Measurements from ENCODE around the gene PLCG2. TPM values are rescaled to one million over a fixed set of nuclear protein-coding genes. Genes with fewer than 3 reads are reported as not detected.
"Not testable (repeated sequence)": the region's sequence is repeated elsewhere in the genome, so short reads cannot be mapped to it uniquely, and the experiment has no call there.

The PLCG2 gene
- total RNA-seq, 1 donor from 2014 or later, result 1.7 TPM

GRCh38 chr16:81740169-81740568 is 38.9 kb upstream of the PLCG2 start:
- H3K4me3 Mint-ChIP-seq, result no peak overlapping the region
- no peaks in the 10 kb centered on the region for H3K36me3 Mint-ChIP-seq (ENCODE audit: low read depth)
- H3K9me3 Mint-ChIP-seq, result no peaks in the 10 kb centered on the region
- peaks cover 7% of the 10 kb centered on the region for H3K4me1 Mint-ChIP-seq
- DNase-seq (ENCODE audit: low read depth, low spot score), result no peak
- H3K27ac Mint-ChIP-seq (ENCODE audit: unreplicated experiment), result no peak overlapping the region
- H3K27me3 Mint-ChIP-seq (ENCODE audit: low read depth), result peaks cover 9% of the 10 kb centered on the region
- TF ChIP-seq, protein P1, sequence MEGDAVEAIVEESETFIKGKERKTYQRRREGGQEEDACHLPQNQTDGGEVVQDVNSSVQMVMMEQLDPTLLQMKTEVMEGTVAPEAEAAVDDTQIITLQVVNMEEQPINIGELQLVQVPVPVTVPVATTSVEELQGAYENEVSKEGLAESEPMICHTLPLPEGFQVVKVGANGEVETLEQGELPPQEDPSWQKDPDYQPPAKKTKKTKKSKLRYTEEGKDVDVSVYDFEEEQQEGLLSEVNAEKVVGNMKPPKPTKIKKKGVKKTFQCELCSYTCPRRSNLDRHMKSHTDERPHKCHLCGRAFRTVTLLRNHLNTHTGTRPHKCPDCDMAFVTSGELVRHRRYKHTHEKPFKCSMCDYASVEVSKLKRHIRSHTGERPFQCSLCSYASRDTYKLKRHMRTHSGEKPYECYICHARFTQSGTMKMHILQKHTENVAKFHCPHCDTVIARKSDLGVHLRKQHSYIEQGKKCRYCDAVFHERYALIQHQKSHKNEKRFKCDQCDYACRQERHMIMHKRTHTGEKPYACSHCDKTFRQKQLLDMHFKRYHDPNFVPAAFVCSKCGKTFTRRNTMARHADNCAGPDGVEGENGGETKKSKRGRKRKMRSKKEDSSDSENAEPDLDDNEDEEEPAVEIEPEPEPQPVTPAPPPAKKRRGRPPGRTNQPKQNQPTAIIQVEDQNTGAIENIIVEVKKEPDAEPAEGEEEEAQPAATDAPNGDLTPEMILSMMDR (conservative IDR thresholded peaks at IDR 0.05), result no peak

GRCh38 chr16:81741430-81741770 is 37.7 kb upstream of the PLCG2 start:
- peaks cover 16% of the 10 kb centered on the region for H3K4me1 Mint-ChIP-seq
- H3K36me3 Mint-ChIP-seq (ENCODE audit: low read depth); DNase-seq (ENCODE audit: low read depth, low spot score); H3K27ac Mint-ChIP-seq (ENCODE audit: unreplicated experiment); H3K9me3 Mint-ChIP-seq; H3K27me3 Mint-ChIP-seq (ENCODE audit: low read depth); H3K4me3 Mint-ChIP-seq: not testable (repeated sequence)

DNA sequence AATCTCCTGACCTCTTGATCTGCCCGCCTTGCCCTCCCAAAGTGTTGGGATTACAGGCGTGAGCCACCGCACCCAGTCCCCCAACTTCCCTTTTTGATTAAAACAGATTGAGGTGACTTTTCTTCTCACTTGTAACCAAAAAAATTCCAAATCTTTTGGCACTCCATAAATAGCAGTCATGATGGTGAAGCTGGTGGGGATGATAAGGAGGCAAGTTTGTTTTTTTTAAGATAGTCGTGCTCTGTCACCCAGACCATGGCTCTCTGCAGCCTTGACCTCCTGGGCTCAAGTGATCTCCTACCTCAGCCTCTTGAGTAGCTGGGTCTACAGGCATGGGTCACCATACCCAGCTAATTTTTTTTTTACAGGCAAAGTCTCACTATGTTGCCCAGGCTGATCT is 34.7 kb upstream of the PLCG2 start:
- no peak overlapping the region for H3K27ac Mint-ChIP-seq (ENCODE audit: unreplicated experiment)
- no peaks in the 10 kb centered on the region for H3K9me3 Mint-ChIP-seq
- H3K36me3 Mint-ChIP-seq (ENCODE audit: low read depth), result no peaks in the 10 kb centered on the region
- DNase-seq (ENCODE audit: low read depth, low spot score), result no peak
- H3K27me3 Mint-ChIP-seq (ENCODE audit: low read depth), result peaks cover 17% of the 10 kb centered on the region
- peaks cover 9% of the 10 kb centered on the region for H3K4me1 Mint-ChIP-seq
- TF ChIP-seq, protein P1 (conservative IDR thresholded peaks at IDR 0.05), result no peak
- H3K4me3 Mint-ChIP-seq, result no peak overlapping the region

GRCh38 chr16:81744911-81745310 is 34.2 kb upstream of the PLCG2 start:
- H3K4me3 Mint-ChIP-seq, result no peak overlapping the region
- H3K27me3 Mint-ChIP-seq (ENCODE audit: low read depth), result peaks cover 19% of the 10 kb centered on the region
- no peaks in the 10 kb centered on the region for H3K9me3 Mint-ChIP-seq
- no peaks in the 10 kb centered on the region for H3K36me3 Mint-ChIP-seq (ENCODE audit: low read depth)
- H3K27ac Mint-ChIP-seq (ENCODE audit: unreplicated experiment), result no peak overlapping the region
- TF ChIP-seq, protein P1 (conservative IDR thresholded peaks at IDR 0.05), result no peak
- no peak for DNase-seq (ENCODE audit: low read depth, low spot score)
- H3K4me1 Mint-ChIP-seq, result peaks cover 9% of the 10 kb centered on the region

DNA sequence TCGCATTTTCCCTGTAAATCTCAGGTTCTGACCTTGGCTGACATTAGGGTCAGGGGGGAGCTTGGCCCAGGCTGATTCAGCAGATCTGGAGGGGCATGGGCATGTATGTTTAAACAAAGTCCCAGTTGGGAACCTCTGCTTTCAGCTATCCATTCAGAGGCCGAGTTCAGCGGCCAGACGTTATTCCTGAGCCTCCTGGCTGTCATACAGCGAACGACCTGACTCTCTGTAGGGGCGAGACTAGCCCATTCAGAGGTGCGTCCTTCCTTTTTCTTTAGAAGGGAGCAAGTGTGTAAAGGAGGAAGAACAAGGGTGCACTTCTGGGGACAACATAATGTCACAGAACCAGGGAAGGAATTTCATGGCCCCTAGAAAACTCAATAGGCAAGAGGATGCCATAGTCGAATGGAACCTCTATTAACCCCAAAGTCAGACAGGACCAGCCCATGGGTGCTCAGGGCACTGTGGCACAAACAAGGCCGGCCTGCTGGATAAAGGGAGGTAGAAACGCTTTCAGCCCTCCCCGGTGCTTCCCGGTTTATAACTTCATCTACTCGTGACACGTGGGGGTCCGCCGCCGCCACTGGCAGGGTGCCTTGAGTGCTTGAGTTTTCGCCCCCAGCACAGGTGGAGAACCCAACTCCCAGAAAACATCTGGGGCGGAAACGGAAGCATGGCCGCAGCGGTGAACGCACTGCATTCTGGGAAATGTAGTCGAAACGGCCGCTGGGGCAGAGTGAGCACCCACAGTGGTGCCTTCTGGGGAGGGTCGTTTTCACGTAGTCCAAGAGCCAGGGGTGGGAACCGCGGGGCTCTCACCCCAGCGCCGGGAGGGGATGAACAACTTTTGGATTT is 33.2 kb upstream of the PLCG2 start:
- peak overlapping the region; percentile 65 for H3K4me3 Mint-ChIP-seq
- TF ChIP-seq, protein P1 (conservative IDR thresholded peaks at IDR 0.05), result no peak
- DNase-seq (ENCODE audit: low read depth, low spot score), result peak; percentile 58
- no peaks in the 10 kb centered on the region for H3K36me3 Mint-ChIP-seq (ENCODE audit: low read depth)
- peaks cover 9% of the 10 kb centered on the region for H3K4me1 Mint-ChIP-seq
- H3K27ac Mint-ChIP-seq (ENCODE audit: unreplicated experiment), result peak overlapping the region; percentile 68
- no peaks in the 10 kb centered on the region for H3K9me3 Mint-ChIP-seq
- peaks cover 20% of the 10 kb centered on the region for H3K27me3 Mint-ChIP-seq (ENCODE audit: low read depth)

DNA sequence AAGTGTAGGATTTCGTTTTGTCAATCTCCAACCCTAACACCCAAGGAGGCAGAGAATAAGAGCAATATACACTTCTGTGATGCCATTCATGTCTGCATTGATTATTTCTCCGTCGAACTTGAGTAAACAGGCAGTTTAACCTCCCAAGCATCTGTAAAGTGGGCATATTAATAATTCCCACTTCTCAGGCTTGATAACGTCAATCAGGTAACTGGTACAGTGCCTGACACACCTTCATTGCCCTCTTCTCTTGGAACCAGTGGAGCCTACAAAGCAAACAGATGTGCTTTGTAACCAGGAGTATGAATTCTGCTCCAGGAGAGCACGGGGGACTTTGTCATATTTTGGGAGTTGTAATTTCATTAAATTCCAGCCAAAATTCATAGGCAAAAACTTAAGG is 32.5 kb upstream of the PLCG2 start:
- peaks cover 20% of the 10 kb centered on the region for H3K27me3 Mint-ChIP-seq (ENCODE audit: low read depth)
- no peak for DNase-seq (ENCODE audit: low read depth, low spot score)
- H3K27ac Mint-ChIP-seq (ENCODE audit: unreplicated experiment), result no peak overlapping the region
- TF ChIP-seq, protein P1 (conservative IDR thresholded peaks at IDR 0.05), result no peak
- H3K36me3 Mint-ChIP-seq (ENCODE audit: low read depth), result no peaks in the 10 kb centered on the region
- peaks cover 9% of the 10 kb centered on the region for H3K4me1 Mint-ChIP-seq
- H3K9me3 Mint-ChIP-seq, result no peaks in the 10 kb centered on the region
- peak overlapping the region; percentile 65 for H3K4me3 Mint-ChIP-seq

All from neural crest cell (in vitro differentiated cells).